Skeletal muscle satellite cell (primary cell): ENCODE results near the gene GAGE12J.
"Not testable (repeated sequence)": the region's sequence is repeated elsewhere in the genome, so short reads cannot be mapped to it uniquely, and the experiment has no call there.

Experiments
- H3K27me3 ChIP-seq: 2 replicates; pipeline ENCODE4 v1.7.0; 2013; ENCODE audit warnings: low read length; ENCODE audit not compliant: control insufficient read depth, insufficient read depth
- H3K36me3 ChIP-seq: 2 replicates; pipeline ENCODE4 v1.7.0; 2013; ENCODE audit warnings: mild to moderate bottlenecking, control low read depth, low read length; ENCODE audit not compliant: insufficient read depth
- H3K4me1 ChIP-seq: 2 replicates; pipeline ENCODE4 v1.7.0; 2013; ENCODE audit warnings: low read length; ENCODE audit not compliant: control insufficient read depth, insufficient read depth
- H3K4me2 ChIP-seq: 2 replicates; pipeline ENCODE4 v1.7.0; 2013; ENCODE audit warnings: mild to moderate bottlenecking, low read length
- H3K4me3 ChIP-seq: 2 replicates; pipeline ENCODE4 v1.7.0; 2013; ENCODE audit warnings: low read length
- H3K9ac ChIP-seq: 2 replicates; pipeline ENCODE4 v1.7.0; 2013; ENCODE audit warnings: mild to moderate bottlenecking, low read depth, low read length, moderate library complexity
- H3K9me3 ChIP-seq: replicated peaks from 2 replicates; pipeline ENCODE4 v1.7.0; 2013; ENCODE audit warnings: mild to moderate bottlenecking, control low read depth, low read length

The GAGE12J gene

GRCh38 chrX:49290215-49290614 is 31.6 kb upstream of the GAGE12J start:
- Histone ChIP-seq H3K9me3 (no peaks in the 10 kb centered on the region), H3K4me3 (no peak overlapping the region), H3K9ac (no peak overlapping the region), H3K4me1 (no peaks in the 10 kb centered on the region), H3K27me3 (no peaks in the 10 kb centered on the region), H3K4me2 (no peak overlapping the region), H3K36me3 (no peaks in the 10 kb centered on the region)

- no peak overlapping the region for H3K9ac ChIP-seq
- H3K36me3 ChIP-seq = no peaks in the 10 kb centered on the region
- no peaks in the 10 kb centered on the region for H3K27me3 ChIP-seq
- no peaks in the 10 kb centered on the region for H3K9me3 ChIP-seq
- H3K4me2 ChIP-seq = no peak overlapping the region
- no peaks in the 10 kb centered on the region for H3K4me1 ChIP-seq
- H3K4me3 ChIP-seq = no peak overlapping the region
Measured at GRCh38 chrX:49291615-49292337, 30.1 kb upstream of the GAGE12J start.

- no peak overlapping the region for H3K4me3 ChIP-seq
- H3K27me3 ChIP-seq = no peaks in the 10 kb centered on the region
- H3K9ac ChIP-seq = no peak overlapping the region
- H3K4me2 ChIP-seq = no peak overlapping the region
- H3K36me3 ChIP-seq = no peaks in the 10 kb centered on the region
- H3K9me3 ChIP-seq = no peaks in the 10 kb centered on the region
- no peaks in the 10 kb centered on the region for H3K4me1 ChIP-seq
Measured at GRCh38 chrX:49292400-49293362, 29.2 kb upstream of the GAGE12J start.

GRCh38 chrX:49299293-49299692 is 22.5 kb upstream of the GAGE12J start:
- H3K9ac ChIP-seq, H3K4me3 ChIP-seq, H3K9me3 ChIP-seq, H3K4me2 ChIP-seq, H3K27me3 ChIP-seq, H3K36me3 ChIP-seq, H3K4me1 ChIP-seq: not testable (repeated sequence)

- Histone ChIP-seq H3K27me3 (no peaks in the 10 kb centered on the region), H3K36me3 (no peaks in the 10 kb centered on the region), H3K9ac (no peak overlapping the region), H3K4me3 (no peak overlapping the region), H3K4me1 (no peaks in the 10 kb centered on the region), H3K4me2 (no peak overlapping the region), H3K9me3 (no peaks in the 10 kb centered on the region)
Measured at GRCh38 chrX:49300703-49301102, 21.1 kb upstream of the GAGE12J start.

- Histone ChIP-seq H3K4me3 (no peak within 1 kb of the TSS), H3K4me2 (no peak within 1 kb of the TSS), H3K36me3 (no peaks in the 10 kb centered on the region), H3K27me3 (peaks cover 3% of the 10 kb centered on the region), H3K9me3 (no peaks in the 10 kb centered on the region), H3K4me1 (no peaks in the 10 kb centered on the region), H3K9ac (no peak within 1 kb of the TSS)
Measured at GRCh38 chrX:49303346-49303745, 18.5 kb upstream of the GAGE12J start, which contains the start of gene GAGE10. GAGE10 (plus strand) TSS chrX:49303646; CDS start chrX:49304860, 1,214 bp downstream.

- H3K4me2 ChIP-seq, H3K36me3 ChIP-seq, H3K9me3 ChIP-seq, H3K9ac ChIP-seq, H3K4me1 ChIP-seq, H3K4me3 ChIP-seq, H3K27me3 ChIP-seq: not testable (repeated sequence)
Measured at GRCh38 chrX:49307775-49308174, 14.1 kb upstream of the GAGE12J start.

- H3K9me3 ChIP-seq = no peaks in the 10 kb centered on the region
- peaks cover 8% of the 10 kb centered on the region for H3K4me1 ChIP-seq
- H3K27me3 ChIP-seq = peaks cover 3% of the 10 kb centered on the region
- peak overlapping the region; percentile 84 for H3K4me2 ChIP-seq
- H3K36me3 ChIP-seq = no peaks in the 10 kb centered on the region
- peak overlapping the region; percentile 67 for H3K9ac ChIP-seq
- H3K4me3 ChIP-seq = peak overlapping the region; percentile 62
Measured at GRCh38 chrX:49308604-49309269, 13.1 kb upstream of the GAGE12J start.

GRCh38 chrX:49309401-49309981 is 12.3 kb upstream of the GAGE12J start:
- H3K27me3 ChIP-seq = peaks cover 3% of the 10 kb centered on the region
- H3K9me3 ChIP-seq = no peaks in the 10 kb centered on the region
- no peaks in the 10 kb centered on the region for H3K36me3 ChIP-seq
- H3K4me1 ChIP-seq = peaks cover 8% of the 10 kb centered on the region
- peak overlapping the region; percentile 62 for H3K4me3 ChIP-seq
- peak overlapping the region; percentile 67 for H3K9ac ChIP-seq
- H3K4me2 ChIP-seq = peak overlapping the region; percentile 84

- H3K4me1 ChIP-seq = peaks cover 8% of the 10 kb centered on the region
- H3K9me3 ChIP-seq = no peaks in the 10 kb centered on the region
- H3K27me3 ChIP-seq = peaks cover 6% of the 10 kb centered on the region
- no peak overlapping the region for H3K9ac ChIP-seq
- no peaks in the 10 kb centered on the region for H3K36me3 ChIP-seq
- H3K4me2 ChIP-seq = peak overlapping the region; percentile 84
- peak overlapping the region; percentile 62 for H3K4me3 ChIP-seq
Measured at GRCh38 chrX:49310371-49310770, 11.5 kb upstream of the GAGE12J start.

GRCh38 chrX:49312176-49312575 is 9.7 kb upstream of the GAGE12J start:
- Histone ChIP-seq H3K9me3 (no peaks in the 10 kb centered on the region), H3K4me2 (no peak overlapping the region), H3K4me1 (peaks cover 8% of the 10 kb centered on the region), H3K27me3 (peaks cover 4% of the 10 kb centered on the region), H3K4me3 (no peak overlapping the region), H3K36me3 (no peaks in the 10 kb centered on the region), H3K9ac (no peak overlapping the region)
